Right kidney (tissue), 9 donors: ENCODE measurements around the gene MPC2.

Experiments used
- DNase-seq: peaks from one replicate; pipeline ENCODE4 v3.0.0-alpha.2; 2016
- long read RNA-seq, 8 donors: transcript quantifications; one replicate each; lab custom pipeline, GENCODE V29; 2026

MPC2 gene
- long read RNA-seq, donor 1, transcript MPC2-202 (5 exons, 2,177 nt), result major isoform, 251 of 343 reads
- long read RNA-seq, donor 1, partial matches to known transcripts, result 92 of 343 reads
- long read RNA-seq, donor 1, other reads (novel, unspliced or antisense), result 0 of 343 reads
- long read RNA-seq, donor 2, transcript MPC2-202 (5 exons, 2,177 nt), result major isoform, 157 of 236 reads
- long read RNA-seq, donor 2, partial matches to known transcripts, result 79 of 236 reads
- long read RNA-seq, donor 2, other reads (novel, unspliced or antisense), result 0 of 236 reads
- long read RNA-seq, donor 3, transcript MPC2-202 (5 exons, 2,177 nt), result major isoform, 67 of 141 reads
- long read RNA-seq, donor 3, partial matches to known transcripts, result 74 of 141 reads
- long read RNA-seq, donor 3, other reads (novel, unspliced or antisense), result 0 of 141 reads
- long read RNA-seq, donor 4, transcript MPC2-202 (5 exons, 2,177 nt), result major isoform, 120 of 232 reads
- long read RNA-seq, donor 4, partial matches to known transcripts, result 112 of 232 reads
- long read RNA-seq, donor 4, other reads (novel, unspliced or antisense), result 0 of 232 reads
- long read RNA-seq, donor 5, transcript MPC2-202 (5 exons, 2,177 nt), result major isoform, 161 of 209 reads
- long read RNA-seq, donor 5, partial matches to known transcripts, result 48 of 209 reads
- long read RNA-seq, donor 5, other reads (novel, unspliced or antisense), result 0 of 209 reads
- long read RNA-seq, donor 6, transcript MPC2-202 (5 exons, 2,177 nt), result major isoform, 121 of 195 reads
- long read RNA-seq, donor 6, partial matches to known transcripts, result 73 of 195 reads
- long read RNA-seq, donor 6, other reads (novel, unspliced or antisense), result 0 of 195 reads
- long read RNA-seq, donor 7, transcript MPC2-202 (5 exons, 2,177 nt), result major isoform, 214 of 304 reads
- long read RNA-seq, donor 7, partial matches to known transcripts, result 89 of 304 reads
- long read RNA-seq, donor 7, other reads (novel, unspliced or antisense), result 0 of 304 reads
- long read RNA-seq, donor 8, transcript MPC2-202 (5 exons, 2,177 nt), result major isoform, 142 of 249 reads
- long read RNA-seq, donor 8, partial matches to known transcripts, result 107 of 249 reads
- long read RNA-seq, donor 8, other reads (novel, unspliced or antisense), result 0 of 249 reads

DNA sequence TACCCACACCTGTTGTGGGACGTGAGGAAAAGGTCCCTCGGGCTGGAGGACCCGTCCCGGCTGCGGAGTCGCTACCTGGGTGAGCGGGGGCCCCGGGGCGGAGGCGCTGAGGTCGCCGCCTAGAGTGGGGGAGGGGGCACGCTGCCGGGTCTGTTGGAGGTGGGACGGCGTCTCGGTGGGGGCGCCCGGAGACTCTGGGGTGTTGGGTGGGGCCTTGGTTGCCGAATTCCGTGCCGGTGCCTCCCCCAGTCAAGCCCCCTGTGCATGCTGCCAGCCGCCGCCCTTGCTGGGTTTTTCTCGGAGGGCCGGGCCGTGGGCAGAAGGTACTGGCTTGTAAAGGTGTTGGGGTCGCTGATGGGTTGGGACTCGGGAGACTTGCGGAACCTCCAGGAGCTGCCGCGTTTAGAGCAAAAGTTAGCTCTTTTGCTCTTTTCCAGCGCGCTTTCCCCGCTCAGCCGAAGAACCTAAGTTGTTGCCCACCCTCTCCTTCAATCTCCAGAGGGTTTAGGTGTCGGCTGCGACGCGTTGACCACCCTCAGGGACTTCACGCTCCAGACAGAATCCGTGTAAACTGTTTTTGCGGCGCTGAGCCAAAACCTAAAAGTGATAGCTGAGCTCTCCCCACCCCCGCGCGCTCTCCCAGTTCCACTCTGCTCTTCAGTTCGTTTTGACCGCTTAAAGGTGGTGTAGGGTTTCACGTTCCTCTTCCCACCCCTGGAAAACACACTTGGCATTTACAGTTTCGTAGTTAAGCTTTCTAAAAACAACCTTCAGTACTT is at the start of gene MPC2:
Gene MPC2, minus strand, starts transcription at position 143 of the 779 bp plus-strand sequence. CDS start 1,231 bp downstream, outside the sequence.
- peak; percentile 84 for DNase-seq

DNA sequence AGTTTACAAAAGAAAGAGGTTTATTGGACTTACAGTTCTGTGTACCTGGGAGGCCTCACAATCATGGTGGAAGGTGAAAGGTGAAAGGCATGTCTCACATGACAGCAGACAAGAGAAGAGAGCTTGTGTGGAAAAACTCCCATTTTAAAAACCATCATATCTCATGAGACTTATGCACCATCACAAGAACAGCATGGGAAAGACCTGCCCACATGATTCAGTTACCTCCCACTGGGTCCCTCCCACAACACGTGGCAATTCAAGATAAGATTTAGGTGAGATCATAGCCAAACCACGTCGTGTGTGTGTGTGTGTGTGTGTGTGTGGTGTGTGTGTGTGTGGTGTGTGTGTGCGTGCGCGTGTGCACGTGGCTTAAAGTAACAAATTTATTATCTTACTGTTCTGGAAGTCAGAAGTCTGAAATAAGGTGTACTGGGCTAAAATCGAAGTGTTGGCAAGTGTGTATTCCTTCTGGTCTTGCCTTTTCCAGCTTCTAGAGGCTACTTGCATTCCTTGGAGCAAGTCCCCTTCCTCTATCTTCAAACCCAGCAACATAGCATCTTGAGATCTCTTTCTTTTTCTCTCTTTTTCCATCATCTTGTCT is 48.1 kb upstream of the MPC2 start:
- DNase-seq, result no peak

DNA sequence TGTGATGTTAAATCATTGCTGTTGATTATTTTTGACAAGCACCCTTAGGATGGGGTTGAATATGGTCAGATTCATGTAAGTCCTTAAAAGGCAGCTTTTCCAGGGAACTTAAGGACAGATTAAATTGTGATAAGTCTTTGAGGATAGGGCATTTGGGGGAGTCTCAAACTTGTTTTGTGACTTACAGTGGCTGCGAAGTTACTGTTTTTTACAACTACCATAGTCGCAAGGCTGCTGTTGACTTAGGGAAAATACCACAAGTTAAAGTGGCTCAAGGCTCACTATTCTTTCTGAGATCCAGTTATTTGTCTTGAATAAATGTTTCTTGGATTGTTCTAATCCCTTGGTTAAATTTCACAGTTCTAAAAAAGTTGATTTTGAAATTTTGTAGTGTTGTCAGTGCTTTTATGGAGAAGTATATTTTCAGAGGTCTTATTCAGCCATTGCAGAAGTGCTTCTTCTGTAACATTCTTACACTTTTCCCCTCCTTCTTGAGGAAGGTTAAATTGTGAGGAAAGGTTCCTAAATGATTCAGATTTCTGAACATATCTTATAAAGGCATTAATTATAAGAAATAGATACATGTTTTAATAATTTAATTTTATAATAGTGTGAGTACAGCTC is 47.0 kb upstream of the MPC2 start:
- DNase-seq, result no peak

DNA sequence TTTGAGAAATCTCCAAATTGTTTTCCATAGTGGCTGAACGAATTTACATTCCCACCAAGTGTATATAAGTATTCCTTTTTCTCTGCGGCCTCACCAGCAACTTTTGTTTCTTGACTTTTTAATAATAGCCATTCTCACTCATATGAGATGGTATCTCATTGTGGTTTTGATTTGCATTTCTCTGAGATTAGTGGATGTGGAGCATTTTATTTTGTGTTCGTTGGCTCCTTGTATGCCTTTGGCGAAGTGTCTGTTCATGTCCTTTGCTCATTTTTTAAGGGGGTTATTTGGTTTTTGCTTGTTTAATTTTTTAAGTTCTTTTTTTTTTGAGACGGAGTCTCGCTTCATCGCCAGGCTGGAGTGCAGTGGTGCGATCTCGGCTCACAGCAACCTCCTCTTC is 45.1 kb upstream of the MPC2 start:
- DNase-seq, result no peak

DNA sequence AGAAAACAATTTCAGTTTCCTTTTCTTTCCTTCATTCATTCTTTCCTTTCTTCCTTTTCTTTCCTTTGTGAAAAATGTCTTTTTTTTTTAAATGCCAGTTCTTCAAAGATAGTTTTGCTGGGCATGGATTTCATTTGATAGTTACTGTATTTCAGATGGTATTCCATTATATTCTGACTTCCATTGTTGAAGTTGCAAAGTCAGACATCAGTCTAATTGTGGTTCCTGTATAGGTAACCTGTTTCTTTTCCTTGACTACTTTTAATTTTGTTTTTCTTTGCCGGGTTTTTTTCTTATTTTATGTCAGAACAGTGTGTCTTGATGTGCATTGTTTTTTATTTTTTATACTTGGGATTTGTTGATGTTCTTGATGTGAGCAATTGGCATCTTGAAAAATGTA is 40.4 kb upstream of the MPC2 start:
- DNase-seq, result no peak

DNA sequence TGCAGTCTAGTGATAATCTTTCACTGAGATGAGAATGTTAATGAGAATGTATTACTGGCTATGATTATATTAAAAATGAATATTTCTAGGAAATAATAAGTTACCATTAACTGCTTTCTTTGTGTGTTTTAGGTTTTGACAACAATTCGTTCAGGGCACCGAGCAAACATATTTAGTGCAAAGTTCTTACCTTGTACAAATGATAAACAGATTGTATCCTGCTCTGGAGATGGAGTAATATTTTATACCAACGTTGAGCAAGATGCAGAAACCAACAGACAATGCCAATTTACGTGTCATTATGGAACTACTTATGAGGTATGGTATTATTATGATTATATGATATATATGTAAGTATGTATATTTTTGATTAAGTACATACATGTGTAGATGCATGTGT is 37.8 kb upstream of the MPC2 start:
- no peak for DNase-seq

DNA sequence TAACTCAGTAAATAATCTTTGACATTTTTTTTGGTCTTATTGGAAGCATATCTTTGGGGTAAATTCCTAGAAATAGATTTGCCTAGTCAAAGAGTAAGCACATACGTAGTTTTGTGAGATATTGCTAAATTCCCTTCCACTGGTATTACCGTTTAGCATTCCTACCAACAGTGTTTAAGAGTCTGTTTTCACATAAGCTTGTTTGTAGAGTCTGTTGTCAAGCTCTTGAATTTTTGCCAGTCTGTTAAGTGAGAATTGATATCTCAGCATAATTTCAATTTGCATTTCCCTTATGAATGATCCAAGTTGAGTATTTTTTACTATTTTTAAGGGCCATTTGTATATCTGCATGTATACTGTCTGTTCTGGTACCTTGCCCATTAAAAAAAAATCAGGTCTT is 37.0 kb upstream of the MPC2 start:
- DNase-seq, result no peak

DNA sequence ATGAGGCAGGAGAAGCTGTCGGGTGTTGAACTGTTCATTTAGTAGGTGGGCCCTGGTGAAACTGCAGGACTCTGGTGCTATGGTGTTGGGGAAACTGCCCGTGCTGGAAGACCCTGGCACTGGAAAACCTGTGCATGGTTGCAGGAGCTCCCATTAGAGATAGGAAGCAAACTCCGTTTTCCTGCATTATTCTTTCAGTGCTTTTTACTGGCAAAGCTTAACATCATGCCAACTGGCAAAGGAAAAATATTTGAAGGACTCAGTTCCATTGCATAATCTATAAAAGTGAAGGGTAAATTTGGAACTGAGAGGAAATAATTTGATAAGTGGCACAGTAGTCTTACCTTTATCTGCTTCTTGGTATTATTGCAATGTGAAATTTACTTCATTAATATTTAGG is 31.7 kb upstream of the MPC2 start:
- DNase-seq, result no peak

DNA sequence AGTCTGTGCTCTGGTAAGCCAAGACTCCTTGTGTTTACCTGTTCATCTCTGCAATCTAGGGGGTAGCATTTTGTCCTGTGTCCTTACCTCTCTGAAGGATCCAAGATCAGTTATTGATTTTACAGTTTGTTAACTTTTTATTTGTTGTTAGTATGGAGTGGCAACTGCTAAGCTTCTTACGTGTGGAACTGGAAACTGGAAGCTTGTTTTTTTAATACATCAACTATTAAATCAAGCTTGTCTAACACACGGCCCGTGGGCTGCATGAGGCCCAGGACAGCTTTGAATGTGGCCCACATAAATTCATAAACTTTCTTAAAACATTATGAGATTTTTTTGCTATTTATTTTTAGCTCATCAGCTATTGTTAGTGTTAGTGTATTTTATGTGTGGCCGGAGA is 29.2 kb upstream of the MPC2 start:
- no peak for DNase-seq

DNA sequence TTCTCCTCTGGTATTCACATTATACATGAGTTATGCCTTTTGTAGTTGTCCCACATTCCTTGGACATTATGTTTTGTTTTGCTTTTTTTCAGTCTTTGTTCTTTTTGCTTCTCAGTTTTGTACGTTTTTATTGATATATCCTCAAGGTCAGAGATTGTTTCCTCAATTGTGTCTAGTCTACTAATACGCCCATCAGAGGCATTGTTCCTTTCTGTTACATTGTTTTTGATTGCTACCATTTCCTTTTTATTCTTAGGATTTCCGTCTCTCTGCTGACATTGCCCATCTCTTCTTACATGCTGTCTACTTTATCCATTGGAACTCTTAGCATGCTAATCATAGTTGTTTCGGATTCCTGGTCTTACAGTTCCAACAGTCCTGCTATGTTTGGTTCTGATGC is 27.8 kb upstream of the MPC2 start:
- DNase-seq, result no peak

DNA sequence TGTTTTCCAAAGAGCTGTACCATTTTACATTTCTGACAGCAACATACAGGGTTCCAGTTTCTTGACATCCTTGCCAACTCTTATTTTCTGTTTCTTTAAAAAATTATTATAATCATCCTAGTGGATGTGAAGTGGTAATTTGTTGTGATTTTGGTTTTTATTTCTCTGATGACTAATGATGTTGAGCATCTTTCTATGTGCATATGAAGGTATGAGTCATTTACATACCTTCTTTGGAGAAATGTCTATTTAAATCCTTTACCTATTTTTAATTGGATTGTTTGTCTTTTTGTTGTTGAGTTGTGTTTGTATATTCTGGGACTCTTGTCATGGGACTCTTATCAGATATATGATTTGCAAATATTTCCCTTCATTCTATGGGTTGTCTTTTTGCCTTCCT is 20.8 kb upstream of the MPC2 start:
- no peak for DNase-seq

DNA sequence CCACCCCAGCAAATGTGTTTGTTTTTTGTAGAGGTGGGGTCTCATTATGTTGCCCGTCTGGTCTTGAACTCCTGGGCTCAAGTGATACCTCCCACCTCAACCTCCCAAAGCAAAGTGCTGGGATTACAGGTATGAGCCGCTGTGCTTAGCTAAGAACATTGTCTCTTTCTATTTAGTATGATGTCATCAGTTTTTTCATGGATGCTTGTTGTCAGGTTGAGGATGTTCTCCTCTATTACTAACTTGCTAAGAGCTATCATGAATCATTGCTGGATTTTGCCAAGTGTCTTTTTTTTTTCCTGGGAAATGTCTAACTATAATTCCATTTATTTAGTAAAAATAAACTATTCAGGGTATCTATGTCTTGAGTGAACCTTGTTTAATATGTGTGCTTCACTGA is 19.0 kb upstream of the MPC2 start:
- DNase-seq, result no peak

DNA sequence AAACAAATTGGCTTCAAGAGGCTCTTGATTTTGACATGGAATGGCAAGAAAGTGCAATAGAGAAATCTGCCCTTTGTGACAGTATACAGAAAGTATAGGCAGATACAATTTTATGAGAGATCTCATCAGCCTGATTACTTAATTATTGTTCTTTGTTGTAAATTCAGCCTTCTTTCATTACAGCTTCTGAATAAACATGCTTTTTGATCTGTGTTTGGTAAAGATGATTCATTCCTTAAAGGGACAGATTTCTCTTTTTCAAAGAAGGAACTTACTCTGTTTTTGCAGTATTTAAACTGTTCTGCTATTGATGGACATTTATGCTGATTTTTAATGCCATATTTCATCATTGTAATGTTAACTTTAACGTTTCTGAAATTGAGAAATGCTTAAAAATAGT is 13.7 kb upstream of the MPC2 start:
- no peak for DNase-seq

DNA sequence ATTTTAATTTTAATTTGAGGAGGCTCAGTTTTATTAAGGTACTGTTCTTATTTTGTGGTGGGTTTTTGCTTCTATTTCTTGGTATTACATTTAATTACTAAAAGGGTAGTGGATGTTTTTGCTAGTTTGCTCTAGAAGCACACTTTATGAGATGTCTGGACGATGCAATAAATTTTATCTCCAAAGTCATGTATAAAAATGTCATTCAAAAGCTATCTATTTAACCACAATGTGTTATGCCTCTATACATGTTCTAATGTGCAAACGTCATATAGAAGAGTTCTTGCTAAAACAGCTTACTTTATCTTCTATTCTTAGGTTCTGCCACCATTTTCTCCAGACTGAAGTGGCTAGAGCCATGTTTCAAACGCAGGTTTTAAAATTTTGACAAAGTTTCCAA is 12.9 kb upstream of the MPC2 start:
- no peak for DNase-seq

DNA sequence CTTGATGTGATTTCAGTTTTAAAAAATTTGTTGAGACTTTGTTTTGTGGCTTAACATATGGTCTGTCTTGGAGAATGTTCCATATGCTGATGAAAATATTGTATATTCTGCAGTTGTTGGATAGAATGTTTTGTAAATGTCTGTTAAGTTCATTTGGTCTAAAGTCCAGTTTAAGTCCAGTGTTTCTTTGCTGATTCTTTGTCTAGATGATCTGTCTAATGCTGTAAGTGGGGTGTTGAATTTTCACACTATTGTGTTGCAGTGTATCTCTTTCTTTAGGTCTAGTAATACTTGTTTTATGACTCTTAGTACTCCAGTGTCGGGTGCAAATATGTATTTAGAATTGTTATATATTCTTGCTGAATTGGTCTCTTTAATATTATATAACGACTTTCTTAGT is 10.9 kb upstream of the MPC2 start:
- DNase-seq, result no peak

DNA sequence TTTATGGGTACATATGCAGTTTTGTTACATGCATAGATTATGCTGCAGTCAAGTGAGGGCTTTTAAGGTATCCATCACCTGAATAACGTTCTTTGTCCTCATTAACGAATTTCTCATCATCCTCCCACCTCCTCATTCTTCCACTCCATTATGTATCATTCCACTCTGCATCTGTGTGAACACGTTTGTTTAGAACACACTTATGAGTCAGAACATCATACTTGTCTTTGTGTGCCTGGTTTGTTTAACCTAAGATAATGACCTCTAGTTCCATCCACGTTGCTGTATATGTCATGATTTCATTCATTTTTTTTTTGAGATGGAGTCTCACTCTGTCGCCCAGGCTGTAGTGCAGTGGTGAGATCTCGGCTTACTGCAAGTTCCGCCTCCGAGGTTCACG is 6.7 kb upstream of the MPC2 start:
- no peak for DNase-seq

DNA sequence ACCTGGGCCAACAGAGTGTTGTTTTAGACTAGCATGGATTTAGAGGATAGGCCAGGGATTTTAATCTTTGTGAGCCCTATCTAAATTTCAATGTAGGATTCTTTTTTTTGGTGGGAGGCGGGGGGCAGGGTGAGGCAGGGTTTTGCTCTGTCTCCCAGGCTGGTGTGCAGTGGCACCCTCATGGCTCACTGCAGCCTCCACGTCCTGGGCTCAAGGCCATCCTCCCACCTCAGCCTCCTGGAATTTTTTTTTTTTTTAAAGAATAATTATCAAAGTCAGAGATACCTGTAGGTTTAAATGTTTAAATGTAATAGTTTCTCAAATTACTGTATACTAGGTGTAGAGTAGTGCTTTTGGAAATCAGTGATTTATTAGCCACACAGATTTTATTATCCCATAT is 3.4 kb upstream of the MPC2 start:
- DNase-seq, result no peak

DNA sequence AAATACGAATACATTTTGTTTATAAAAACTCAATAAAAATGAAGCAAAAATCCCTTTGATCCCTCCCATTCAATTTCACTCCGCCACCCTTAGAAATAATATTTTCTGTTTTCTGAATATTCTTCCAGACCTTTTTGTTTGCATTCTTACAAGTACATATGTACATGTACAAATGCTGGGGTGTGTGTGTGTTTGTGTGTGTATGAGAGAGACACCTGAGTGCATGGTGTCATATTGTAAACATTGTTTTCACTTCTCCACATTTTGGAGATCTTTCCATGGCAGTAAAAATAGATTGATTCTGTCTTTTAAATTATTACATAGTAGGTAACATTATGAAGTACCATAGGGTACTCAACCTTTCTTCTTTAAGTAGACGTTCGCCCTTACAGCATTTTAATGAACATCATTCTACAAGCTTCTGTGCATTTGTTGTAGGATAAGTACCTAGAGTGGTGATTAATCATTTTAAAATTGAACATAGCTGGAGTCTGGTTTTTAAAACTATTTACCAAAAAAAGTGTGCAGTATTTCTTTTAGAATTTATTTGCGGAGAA is 1.3 kb upstream of the MPC2 start:
- no peak for DNase-seq

DNA sequence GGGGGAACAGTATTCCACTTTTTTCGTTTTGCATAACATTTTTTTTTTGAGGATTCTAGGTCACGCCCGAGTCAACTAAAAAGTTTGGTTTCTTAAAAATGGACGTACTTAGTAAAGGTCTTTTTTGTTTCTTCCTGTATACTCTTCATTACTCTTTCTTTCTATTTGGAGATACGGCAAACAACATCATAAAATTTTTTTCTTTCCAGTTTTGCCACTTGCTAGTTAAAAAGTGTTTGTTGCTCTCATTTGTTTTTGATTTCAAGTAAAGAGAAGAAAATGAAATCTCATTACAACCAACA is 788 bp upstream of the MPC2 start:
- no peak for DNase-seq

DNA sequence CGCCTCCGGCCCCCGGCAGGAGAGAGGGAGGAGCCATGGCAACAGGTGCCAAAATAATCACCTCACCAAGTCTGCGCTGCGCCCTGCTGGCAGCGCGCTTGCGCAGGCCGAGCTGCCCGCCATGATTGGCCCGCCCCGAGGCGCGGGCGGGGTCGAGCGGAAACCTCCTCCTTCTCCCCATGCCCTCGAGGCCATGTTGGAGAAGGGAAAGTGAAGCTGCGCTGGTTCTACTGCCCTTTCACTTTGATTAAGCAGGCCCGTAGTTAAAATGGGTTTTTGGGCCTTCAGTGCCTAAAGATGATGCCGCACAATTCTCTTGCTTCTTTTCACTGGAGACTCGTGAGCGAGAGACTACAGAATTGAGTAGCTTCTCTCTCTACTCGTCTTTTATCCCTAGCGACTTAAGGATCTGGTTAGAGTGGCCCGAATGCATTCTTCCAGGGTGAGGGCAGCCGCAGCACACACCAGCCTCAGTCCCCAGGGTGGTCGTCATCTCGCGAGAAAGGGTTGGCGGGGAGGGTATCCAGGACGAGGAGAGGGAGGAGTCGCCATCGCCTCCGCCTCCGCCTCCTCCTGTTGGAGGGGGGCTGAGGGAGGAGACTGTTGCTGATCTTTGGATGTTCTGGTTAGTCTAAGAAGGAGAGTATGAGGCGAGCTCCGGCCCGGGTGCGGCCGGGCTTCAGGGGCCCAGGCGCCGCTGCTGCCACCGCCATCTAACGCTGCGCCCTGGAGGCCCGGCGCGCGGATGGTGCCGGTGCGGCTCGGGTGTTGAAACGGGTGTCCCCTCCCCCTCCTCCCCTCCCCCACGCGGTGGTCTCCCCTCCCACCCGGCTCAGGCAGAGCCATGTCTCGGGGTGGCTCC is 573 bp downstream of the MPC2 start, which contains the start of gene DCAF6:
Gene DCAF6, plus strand, starts transcription at position 616 of the 862 bp plus-strand sequence. Its CDS starts 229 bp downstream, at position 845.
- DNase-seq, result peak; percentile 99
